NOMO-1 treated with dmso at 0.1 percent for 144 hours (cell line): Measurements from ENCODE around the gene SEL1L3.

Experiments
- DNase-seq: peaks from one replicate; lab custom pipeline; 2025; ENCODE audit not compliant: unreplicated experiment; lab: John Stamatoyannopoulos, UW

SEL1L3 gene

DNA sequence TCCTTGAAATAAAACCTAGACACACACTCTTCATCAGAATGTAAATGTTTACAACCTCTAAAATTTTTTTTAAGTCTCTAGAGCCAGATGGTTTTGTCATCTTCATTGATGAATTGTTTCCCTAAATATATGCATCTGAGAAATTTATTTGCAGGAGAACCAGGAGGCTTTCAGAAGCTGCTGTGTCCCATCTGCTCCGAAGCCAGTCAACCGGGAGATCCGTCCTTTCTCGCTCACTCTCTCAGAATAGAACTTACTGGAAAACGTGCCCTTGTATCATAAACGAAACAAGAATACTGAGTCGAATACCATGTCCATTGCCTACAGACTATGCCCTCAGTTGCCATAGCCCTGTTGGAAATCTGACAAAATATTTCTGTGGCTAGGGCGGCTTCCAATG is 103.7 kb downstream of the SEL1L3 start:
- no peak for DNase-seq

GRCh38 chr4:25757452-25757851 is 105.3 kb downstream of the SEL1L3 start:
- no peak for DNase-seq

DNA sequence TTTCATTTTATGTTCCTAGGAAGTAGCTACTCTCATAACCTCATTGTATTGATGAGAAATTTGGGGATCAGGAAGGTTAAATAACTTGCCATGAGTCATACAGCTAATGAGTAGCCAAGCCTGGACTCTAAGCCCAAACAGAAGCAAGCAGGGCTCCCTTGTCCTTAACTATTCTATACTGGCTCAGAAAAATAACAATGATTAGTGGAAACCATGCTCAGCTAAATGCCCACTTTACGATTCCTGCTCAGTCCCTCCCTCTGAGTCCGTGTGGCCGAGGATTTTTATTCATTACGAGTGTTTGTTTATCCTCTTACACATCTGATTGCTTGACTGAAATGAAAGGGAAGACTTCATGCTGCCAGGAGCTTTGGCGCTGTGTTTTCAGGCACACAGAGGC is 106.3 kb downstream of the SEL1L3 start:
- no peak for DNase-seq

GRCh38 chr4:25755911-25756310 is 106.9 kb downstream of the SEL1L3 start:
- no peak for DNase-seq

DNA sequence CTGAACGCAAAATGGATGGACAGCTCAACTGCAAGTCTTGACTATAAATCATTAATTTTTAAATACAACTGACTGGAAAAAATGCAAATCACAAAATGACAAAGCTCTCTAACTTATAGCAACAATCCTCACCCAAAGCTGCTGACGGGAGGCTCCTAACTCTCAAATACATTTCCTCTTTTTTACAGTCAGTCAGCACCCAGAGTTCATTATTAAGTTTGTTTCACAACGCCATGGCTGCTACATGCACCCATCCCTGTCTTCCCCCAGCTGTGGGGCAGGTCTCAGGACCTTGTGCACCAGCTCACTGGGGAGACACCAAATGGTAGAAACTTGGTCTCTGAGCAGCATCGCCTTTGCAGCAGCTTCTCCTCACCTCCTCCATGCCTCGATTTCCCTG is 109.5 kb downstream of the SEL1L3 start:
- DNase-seq, result no peak

- no peak for DNase-seq
Measured at GRCh38 chr4:25750874-25751273, 111.9 kb downstream of the SEL1L3 start.

- DNase-seq, result no peak
Measured at GRCh38 chr4:25749150-25749794, 113.5 kb downstream of the SEL1L3 start.

DNA sequence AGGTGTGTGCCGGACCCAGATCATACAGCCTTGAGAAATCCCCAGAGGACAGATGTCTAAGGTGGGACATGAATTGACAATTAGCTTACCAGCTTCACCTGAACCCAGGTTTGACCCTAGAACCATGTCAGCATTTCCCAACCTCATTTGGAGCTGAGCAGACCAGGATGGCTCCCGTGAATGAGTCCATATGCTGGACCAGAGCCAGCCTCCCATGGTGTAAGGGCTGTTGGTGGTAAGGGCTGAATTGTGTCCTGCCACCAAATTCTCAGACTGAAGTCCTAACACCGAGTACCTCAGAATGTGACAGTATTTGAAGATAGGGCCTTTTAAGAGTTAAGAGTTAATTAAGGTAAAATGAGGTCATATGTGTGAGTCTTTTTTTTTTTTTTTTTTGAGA is 118.8 kb downstream of the SEL1L3 start:
- DNase-seq, result no peak

- DNase-seq, result no peak
Measured at GRCh38 chr4:25729564-25729963, 133.2 kb downstream of the SEL1L3 start.

- no peak for DNase-seq
Measured at GRCh38 chr4:25728886-25729285, 133.9 kb downstream of the SEL1L3 start.

DNA sequence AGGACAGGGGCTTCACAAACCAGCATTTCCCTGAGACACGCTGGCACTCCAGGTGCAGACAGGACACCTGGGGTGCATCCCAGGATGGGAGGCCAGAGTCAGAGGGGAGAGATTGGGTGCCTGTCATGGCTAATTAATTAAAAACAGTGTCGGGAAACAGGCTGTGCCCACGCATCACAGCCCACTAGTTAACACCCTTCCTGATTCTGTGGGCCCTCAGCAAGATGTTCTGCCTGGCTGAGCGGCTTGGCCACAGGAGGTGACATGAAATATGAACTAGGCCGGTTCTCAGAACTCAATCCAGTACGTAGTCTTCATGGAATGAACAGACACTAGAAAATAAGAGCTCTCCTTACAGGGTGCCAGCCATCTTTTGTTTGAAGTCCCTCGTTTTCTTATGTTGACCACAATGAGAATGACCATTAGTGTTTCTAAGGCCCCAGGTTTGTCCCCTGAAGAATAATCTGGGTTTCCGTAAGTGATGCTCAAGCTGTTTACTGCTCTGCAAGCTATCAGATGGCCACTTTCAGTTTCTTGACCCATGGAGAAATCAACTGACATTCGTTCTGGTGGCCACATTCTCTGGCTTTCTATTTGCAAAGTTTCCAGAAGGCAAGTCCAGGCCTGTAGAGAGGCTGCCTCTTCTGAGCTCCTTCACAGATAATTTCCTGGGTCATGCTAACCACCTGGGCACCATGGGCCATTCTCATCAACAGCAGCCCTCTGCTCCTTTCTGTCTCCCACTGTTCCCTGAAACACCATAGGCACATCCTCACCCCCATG is 134.9 kb downstream of the SEL1L3 start:
- no peak for DNase-seq

DNA sequence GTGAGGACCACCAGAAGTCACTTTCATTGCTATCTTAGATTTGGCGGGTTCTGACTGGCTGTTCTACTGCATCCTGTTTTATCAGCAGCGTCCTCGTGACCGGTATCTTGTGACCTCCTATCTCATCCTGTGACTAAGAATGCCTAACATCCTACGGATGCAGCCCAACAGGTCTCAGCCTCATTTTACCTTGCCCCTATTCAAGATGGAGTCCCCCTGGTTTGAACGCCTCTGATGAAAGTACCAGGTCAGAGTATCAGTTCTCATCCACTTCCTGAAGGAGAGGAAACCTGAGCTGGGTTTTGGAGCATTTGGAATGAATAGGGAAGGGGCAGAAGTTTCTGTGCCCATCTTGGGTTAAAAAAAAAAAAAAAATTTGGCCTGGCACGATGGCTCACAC is 136.9 kb downstream of the SEL1L3 start:
- DNase-seq, result no peak

DNA sequence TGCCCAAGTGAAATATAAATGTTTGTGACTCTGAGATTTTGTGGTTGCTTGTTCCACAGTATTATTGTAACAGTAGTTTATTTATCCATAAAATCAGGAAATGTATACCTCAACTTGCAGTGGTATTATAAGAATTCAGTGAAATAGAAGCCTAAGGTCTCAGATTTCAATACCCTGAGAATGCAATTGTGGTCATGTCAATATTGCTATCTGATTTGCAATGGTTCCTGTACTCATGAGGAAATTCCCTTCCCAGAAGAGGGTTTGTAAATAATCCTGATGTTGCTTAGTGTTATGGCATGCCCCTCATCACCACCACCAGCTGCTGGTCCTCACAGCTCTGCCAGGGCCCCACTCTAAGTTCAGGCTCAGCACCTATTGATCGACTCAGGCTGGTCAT is 139.4 kb downstream of the SEL1L3 start:
- DNase-seq, result no peak

- no peak for DNase-seq
Measured at GRCh38 chr4:25722964-25723363, 139.8 kb downstream of the SEL1L3 start.

DNA sequence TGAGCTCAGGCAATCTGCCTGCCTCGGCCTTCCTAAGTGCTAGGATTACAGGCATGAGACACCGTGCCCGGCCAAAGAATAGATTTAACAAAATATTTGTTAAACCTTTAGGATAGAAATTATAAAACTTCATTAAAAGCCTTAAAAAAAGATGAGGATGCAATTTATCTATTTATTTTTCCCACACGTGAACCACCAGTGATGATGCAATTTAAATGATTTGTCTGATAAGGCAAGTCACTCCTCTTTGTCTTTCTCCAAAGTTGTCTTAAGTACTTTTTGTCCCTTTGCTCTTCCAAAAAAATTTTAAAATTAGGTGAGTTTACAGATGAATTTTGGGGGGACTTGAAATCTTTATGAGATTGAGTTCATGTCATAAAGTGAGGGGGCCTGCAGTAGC is 149.0 kb downstream of the SEL1L3 start:
- no peak for DNase-seq

DNA sequence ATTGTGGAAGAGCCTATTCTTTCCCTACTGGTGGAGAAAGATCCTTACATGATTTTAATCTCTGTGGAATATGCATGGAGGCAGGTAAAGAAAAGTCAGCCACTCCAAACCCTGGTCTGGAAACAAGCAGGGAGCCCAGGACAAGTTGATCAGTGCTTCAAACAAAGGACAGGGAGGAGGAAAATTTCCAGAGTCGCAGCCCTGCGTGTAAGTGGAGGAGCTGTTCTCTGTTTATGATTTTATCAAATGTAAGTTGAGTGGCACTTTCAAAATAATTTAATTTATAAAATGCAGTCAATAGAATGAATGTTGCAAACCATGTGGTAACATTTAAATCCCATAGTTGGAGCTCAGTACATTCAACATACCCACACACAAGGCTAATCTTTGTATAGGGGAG is 150.2 kb downstream of the SEL1L3 start:
- DNase-seq, result no peak

DNA sequence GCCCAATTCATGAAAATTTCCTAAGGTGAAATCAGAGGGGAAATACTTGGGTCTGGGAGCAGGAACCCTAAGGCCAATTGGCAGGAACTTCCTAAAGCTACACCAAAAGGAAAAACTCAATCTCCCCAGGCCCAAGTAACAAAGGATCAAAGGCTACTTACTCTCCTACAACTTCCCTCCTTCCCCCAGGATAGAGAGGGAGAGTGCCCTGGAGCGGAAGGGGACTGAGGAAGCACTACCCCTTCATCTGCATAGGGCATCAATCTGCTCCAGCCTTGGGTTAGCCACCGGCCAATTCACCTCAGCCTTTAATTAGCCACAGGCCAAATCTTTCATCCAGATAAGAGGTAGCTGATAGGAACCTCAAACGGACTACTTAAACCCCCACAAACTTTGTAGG is 152.2 kb downstream of the SEL1L3 start:
- no peak for DNase-seq

DNA sequence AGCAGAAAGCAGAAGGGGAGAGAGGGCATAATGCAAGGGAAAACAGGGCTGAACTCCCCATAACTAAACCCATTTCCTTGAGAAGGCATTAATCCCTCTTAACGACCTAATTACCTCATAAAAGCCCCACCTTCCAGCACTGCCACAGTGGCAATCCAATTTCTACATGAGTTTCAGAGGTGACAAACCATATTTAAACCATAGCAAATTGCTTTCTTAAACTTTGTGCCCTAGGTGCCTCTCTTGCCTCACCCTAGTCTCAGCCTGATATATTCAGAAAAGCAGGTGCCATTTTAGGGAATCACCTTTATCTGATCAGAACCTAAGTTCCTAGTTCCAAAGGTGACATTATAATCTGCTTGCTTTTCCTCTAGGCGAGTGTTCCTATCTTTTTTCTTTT is 158.3 kb downstream of the SEL1L3 start:
- DNase-seq, result no peak

DNA sequence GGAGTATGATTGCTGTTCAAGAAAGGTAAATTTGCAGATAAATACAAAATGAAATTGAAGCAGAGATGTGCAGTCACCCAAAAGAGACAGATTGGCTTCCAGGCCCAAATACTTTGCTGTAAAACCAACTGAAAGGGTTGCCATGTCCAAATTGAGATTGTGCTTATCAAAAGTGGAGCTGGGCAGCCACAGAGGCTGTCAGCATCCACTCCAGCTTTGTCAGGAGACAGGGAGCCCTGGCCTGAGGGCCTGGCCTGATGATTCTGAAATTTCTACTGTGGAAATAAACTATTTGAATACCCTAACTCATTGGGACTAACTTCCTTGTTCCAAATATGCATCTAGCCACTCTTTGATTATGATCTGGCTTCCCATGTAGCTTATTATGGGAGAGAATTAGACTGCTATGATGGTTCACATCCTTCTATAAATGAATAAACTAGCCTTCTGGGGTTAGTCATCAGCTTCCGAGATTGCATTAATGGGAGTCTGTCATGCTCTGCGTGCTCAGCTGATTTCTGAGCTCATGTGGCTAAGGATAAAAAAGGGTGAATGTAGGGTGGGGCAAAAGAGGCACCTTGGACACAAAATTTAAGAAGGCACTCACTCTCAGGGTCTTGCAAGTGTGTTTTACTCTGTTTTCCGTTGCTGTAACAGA is 158.9 kb downstream of the SEL1L3 start:
- no peak for DNase-seq

DNA sequence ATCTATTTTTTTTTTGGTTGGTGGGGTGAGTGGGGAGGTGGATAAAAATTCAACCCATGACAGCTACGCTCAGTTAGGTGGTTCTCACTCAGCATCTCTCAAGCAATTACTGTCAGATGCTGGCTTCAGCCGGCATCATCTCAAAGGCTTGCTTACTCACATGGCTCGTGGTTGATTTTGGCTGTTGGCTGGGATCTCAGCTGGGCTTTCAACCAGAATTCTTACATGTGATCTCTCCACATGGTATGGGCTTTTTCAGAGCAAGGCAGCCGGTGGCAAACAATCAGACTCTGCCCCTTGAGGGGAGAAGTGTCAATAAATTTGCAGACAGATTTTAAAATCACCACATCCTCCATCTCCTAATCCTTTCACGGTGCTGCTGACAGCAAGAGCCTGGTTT is 159.9 kb downstream of the SEL1L3 start:
- no peak for DNase-seq

DNA sequence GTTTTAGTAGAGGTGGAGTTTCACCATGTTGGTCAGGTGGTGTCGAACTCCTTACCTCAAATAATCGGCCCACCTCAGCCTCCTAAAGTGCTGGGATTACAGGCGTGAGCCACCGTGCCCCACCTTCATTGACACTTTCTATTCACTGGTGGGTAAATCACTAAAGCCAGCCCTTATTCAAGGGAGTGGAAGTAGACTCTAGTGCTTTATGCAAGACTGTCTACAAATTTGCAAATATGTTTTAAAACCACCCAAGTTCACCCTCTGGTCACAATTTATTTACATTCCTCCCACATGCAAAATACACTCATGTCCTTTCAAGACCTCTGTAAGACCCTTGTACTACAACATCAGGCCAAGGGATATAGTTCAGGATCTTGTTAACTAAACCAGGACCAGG is 162.1 kb downstream of the SEL1L3 start:
- no peak for DNase-seq

GRCh38 chr4:25697516-25697915 is 165.3 kb downstream of the SEL1L3 start:
- no peak for DNase-seq
